SK-N-SH treated with all-trans-retinoic acid at 6 μM for 48 hours (cell line): ENCODE results near the gene PSMB7.

Source experiments
- ATAC-seq: fragments of 200-7000 bp; cut with Tn5 transposase; 3 replicates; pipeline ENCODE4 v1.9.1; 2020; ENCODE audit warnings: mild to moderate bottlenecking, moderate library complexity
- ARNTL ChIP-seq: fragments of 450-650 bp; formaldehyde crosslinking; IDR thresholded peaks from 2 replicates; pipeline ENCODE4 v1.5.0; 2020; ENCODE audit warnings: low read depth, mild to moderate bottlenecking, moderate library complexity, borderline replicate concordance
- CSDC2 ChIP-seq: fragments of 250-450 bp; sonication (Bioruptor Pico); IDR thresholded peaks from 2 replicates; pipeline ENCODE4 v1.5.0; 2020; ENCODE audit warnings: mild to moderate bottlenecking, moderate library complexity
- GLIS3 ChIP-seq: fragments of 250-450 bp; sonication (Bioruptor Pico); IDR thresholded peaks from 2 replicates; pipeline ENCODE4 v1.5.0; 2020; ENCODE audit warnings: mild to moderate bottlenecking, moderate library complexity
- ISL1 ChIP-seq: fragments of 250-450 bp; sonication (Bioruptor Pico); IDR thresholded peaks from 2 replicates; pipeline ENCODE4 v2.1.2; 2022; ENCODE audit warnings: mild to moderate bottlenecking, moderate library complexity
- OSR1 ChIP-seq: fragments of 250-450 bp; sonication (Bioruptor Pico); IDR thresholded peaks from 2 replicates; pipeline ENCODE4 v1.8.0; 2022; ENCODE audit warnings: moderate library complexity, mild to moderate bottlenecking, inconsistent platforms
- RARB ChIP-seq: fragments of 250-450 bp; sonication (Bioruptor Pico); IDR thresholded peaks from 2 replicates; pipeline ENCODE4 v1.8.0; 2021; ENCODE audit warnings: mild to moderate bottlenecking, moderate library complexity
- SNAI2 ChIP-seq: fragments of 250-450 bp; sonication (Bioruptor Pico); IDR thresholded peaks from 2 replicates; pipeline ENCODE4 v1.5.0; 2020; ENCODE audit warnings: mild to moderate bottlenecking, moderate library complexity
- TCF4 ChIP-seq: fragments of 250-450 bp; sonication (Bioruptor Pico); IDR thresholded peaks from 2 replicates; pipeline ENCODE4 v1.8.0; 2021; ENCODE audit warnings: mild to moderate bottlenecking, moderate library complexity, borderline replicate concordance
- TOX ChIP-seq: fragments of 250-450 bp; sonication (Bioruptor Pico); IDR thresholded peaks from 2 replicates; pipeline ENCODE4 v1.8.0; 2021; ENCODE audit warnings: mild to moderate bottlenecking, moderate library complexity, borderline replicate concordance
- ZFP30 ChIP-seq: fragments of 450-650 bp; formaldehyde crosslinking; IDR thresholded peaks from 2 replicates; pipeline ENCODE4 v1.5.0; 2022; ENCODE audit warnings: mild to moderate bottlenecking, moderate library complexity
- ZNF565 ChIP-seq: fragments of 450-650 bp; formaldehyde crosslinking; conservative IDR thresholded peaks from 2 replicates; pipeline ENCODE4 v1.5.0; 2020; ENCODE audit warnings: low read depth, mild to moderate bottlenecking, moderate library complexity
- ZNF70 ChIP-seq: fragments of 450-650 bp; formaldehyde crosslinking; IDR thresholded peaks from 2 replicates; pipeline ENCODE4 v1.5.0; 2020; ENCODE audit warnings: mild to moderate bottlenecking, moderate library complexity
- ZNF8 ChIP-seq: fragments of 450-650 bp; formaldehyde crosslinking; IDR thresholded peaks from 2 replicates; pipeline ENCODE4 v1.5.0; 2020; ENCODE audit warnings: mild to moderate bottlenecking, moderate library complexity
- TF ChIP-seq, protein P1 (sequence below): fragments of 250-450 bp; sonication (Bioruptor Pico); IDR thresholded peaks from 2 replicates; pipeline ENCODE4 v1.8.0; 2020; ENCODE audit warnings: mild to moderate bottlenecking, moderate library complexity, borderline replicate concordance
- TF ChIP-seq, protein P2 (sequence below): fragments of 250-450 bp; sonication (Bioruptor Pico); IDR thresholded peaks from 2 replicates; pipeline ENCODE4 v1.5.0; 2020; ENCODE audit warnings: mild to moderate bottlenecking, moderate library complexity
- TF ChIP-seq, protein P3 (sequence below): fragments of 250-450 bp; sonication (Bioruptor Pico); IDR thresholded peaks from 2 replicates; pipeline ENCODE4 v1.5.1; 2021; ENCODE audit warnings: mild to moderate bottlenecking, moderate library complexity
- TF ChIP-seq, protein P4 (sequence below): fragments of 250-450 bp; sonication (Bioruptor Pico); IDR thresholded peaks from 2 replicates; pipeline ENCODE4 v1.8.0; 2021; ENCODE audit warnings: low read depth, mild to moderate bottlenecking, moderate library complexity, borderline replicate concordance

Gene PSMB7

DNA sequence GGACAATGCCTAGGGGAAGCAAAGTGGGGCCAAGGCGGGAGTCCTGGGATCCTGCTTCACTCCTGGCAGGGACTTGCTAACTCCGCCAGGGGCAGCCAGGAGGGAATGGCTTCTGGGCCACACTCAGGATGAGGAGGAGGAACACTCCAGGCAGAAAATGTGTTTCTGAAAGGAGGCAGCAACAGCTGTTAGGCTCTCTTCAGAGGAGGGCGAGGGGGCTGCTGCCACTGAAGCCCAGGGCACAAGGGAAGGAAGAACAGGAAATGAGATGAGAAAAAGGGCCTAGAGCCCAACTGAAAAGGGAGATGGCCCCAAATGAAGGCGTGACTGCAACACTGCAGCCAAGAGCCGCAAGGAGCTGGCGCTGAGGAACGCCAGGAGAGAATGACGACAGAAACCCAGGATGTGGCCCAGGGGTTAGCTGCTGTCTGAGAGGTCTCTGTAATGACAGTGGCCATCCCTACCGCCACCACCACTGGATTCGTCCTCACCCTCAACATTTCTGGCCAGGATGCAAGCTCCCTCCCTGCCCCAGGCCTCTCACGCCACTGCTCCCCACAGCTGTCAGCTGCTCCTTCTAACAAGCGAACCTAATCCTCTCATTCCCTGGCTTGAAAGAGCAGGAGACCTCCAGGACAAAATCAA, 15.8 kb downstream of the PSMB7 start:
- ATAC-seq, result no peak; the same call in 2 of the 3 replicates
- TF ChIP-seq, protein P1, sequence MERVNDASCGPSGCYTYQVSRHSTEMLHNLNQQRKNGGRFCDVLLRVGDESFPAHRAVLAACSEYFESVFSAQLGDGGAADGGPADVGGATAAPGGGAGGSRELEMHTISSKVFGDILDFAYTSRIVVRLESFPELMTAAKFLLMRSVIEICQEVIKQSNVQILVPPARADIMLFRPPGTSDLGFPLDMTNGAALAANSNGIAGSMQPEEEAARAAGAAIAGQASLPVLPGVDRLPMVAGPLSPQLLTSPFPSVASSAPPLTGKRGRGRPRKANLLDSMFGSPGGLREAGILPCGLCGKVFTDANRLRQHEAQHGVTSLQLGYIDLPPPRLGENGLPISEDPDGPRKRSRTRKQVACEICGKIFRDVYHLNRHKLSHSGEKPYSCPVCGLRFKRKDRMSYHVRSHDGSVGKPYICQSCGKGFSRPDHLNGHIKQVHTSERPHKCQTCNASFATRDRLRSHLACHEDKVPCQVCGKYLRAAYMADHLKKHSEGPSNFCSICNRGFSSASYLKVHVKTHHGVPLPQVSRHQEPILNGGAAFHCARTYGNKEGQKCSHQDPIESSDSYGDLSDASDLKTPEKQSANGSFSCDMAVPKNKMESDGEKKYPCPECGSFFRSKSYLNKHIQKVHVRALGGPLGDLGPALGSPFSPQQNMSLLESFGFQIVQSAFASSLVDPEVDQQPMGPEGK, result no peak
- TF ChIP-seq ZNF8 (CRISPR knock-in tag), result no peak
- TF ChIP-seq, protein P2, sequence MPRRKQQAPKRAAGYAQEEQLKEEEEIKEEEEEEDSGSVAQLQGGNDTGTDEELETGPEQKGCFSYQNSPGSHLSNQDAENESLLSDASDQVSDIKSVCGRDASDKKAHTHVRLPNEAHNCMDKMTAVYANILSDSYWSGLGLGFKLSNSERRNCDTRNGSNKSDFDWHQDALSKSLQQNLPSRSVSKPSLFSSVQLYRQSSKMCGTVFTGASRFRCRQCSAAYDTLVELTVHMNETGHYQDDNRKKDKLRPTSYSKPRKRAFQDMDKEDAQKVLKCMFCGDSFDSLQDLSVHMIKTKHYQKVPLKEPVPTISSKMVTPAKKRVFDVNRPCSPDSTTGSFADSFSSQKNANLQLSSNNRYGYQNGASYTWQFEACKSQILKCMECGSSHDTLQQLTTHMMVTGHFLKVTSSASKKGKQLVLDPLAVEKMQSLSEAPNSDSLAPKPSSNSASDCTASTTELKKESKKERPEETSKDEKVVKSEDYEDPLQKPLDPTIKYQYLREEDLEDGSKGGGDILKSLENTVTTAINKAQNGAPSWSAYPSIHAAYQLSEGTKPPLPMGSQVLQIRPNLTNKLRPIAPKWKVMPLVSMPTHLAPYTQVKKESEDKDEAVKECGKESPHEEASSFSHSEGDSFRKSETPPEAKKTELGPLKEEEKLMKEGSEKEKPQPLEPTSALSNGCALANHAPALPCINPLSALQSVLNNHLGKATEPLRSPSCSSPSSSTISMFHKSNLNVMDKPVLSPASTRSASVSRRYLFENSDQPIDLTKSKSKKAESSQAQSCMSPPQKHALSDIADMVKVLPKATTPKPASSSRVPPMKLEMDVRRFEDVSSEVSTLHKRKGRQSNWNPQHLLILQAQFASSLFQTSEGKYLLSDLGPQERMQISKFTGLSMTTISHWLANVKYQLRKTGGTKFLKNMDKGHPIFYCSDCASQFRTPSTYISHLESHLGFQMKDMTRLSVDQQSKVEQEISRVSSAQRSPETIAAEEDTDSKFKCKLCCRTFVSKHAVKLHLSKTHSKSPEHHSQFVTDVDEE (CRISPR knock-in tag), result no peak
- TF ChIP-seq GLIS3 (CRISPR knock-in tag), result no peak
- TF ChIP-seq ARNTL, result no peak
- TF ChIP-seq, protein P3, sequence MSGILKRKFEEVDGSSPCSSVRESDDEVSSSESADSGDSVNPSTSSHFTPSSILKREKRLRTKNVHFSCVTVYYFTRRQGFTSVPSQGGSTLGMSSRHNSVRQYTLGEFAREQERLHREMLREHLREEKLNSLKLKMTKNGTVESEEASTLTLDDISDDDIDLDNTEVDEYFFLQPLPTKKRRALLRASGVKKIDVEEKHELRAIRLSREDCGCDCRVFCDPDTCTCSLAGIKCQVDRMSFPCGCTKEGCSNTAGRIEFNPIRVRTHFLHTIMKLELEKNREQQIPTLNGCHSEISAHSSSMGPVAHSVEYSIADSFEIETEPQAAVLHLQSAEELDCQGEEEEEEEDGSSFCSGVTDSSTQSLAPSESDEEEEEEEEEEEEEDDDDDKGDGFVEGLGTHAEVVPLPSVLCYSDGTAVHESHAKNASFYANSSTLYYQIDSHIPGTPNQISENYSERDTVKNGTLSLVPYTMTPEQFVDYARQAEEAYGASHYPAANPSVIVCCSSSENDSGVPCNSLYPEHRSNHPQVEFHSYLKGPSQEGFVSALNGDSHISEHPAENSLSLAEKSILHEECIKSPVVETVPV, result no peak
- TF ChIP-seq ZNF565 (CRISPR knock-in tag), result no peak
- TF ChIP-seq ZNF70, result no peak
- no peak for TF ChIP-seq SNAI2 (CRISPR knock-in tag)
- TF ChIP-seq ISL1 (CRISPR knock-in tag), result no peak
- TF ChIP-seq TCF4 (CRISPR knock-in tag), result no peak
- TF ChIP-seq, protein P4, sequence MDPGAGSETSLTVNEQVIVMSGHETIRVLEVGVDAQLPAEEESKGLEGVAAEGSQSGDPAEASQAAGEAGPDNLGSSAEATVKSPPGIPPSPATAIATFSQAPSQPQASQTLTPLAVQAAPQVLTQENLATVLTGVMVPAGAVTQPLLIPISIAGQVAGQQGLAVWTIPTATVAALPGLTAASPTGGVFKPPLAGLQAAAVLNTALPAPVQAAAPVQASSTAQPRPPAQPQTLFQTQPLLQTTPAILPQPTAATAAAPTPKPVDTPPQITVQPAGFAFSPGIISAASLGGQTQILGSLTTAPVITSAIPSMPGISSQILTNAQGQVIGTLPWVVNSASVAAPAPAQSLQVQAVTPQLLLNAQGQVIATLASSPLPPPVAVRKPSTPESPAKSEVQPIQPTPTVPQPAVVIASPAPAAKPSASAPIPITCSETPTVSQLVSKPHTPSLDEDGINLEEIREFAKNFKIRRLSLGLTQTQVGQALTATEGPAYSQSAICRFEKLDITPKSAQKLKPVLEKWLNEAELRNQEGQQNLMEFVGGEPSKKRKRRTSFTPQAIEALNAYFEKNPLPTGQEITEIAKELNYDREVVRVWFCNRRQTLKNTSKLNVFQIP (CRISPR knock-in tag), result no peak
- no peak for TF ChIP-seq TOX (CRISPR knock-in tag)
- TF ChIP-seq, all 23 proteins: peak for 0

- TF ChIP-seq GLIS3 (CRISPR knock-in tag) (no peak), OSR1 (no peak), RARB (CRISPR knock-in tag) (no peak), ZNF565 (CRISPR knock-in tag) (no peak), SNAI2 (CRISPR knock-in tag) (no peak), ZFP30 (CRISPR knock-in tag) (no peak)
- TF ChIP-seq, protein P1, result no peak
- TF ChIP-seq, all 23 proteins: peak for 0
- no peak for ATAC-seq
Measured at GRCh38 chr9:124398191-124398935, 16.9 kb downstream of the PSMB7 start.

GRCh38 chr9:124395826-124396225, 19.4 kb downstream of the PSMB7 start:
- no peak for ATAC-seq
- TF ChIP-seq ARNTL (no peak), ZNF8 (CRISPR knock-in tag) (no peak), TOX (CRISPR knock-in tag) (no peak), CSDC2 (CRISPR knock-in tag) (no peak), TCF4 (CRISPR knock-in tag) (no peak)
- TF ChIP-seq, protein P1, result no peak
- TF ChIP-seq, protein P4 (CRISPR knock-in tag), result no peak
